GM23338 (cell line): ENCODE data around the gene MPV17. TPM values are rescaled to one million over a fixed set of nuclear protein-coding genes. Genes with fewer than 3 reads are reported as not detected.
A peak's percentile ranks its signal among the peaks of the same experiment; 100 is the strongest.

Source experiments
- ATAC-seq: fragments of 200-7000 bp; cut with Tn5 transposase; 3 replicates; pipeline ENCODE4 v1.9.1; 2020
- DNase-seq: peaks from one replicate; pipeline ENCODE4 v3.0.0-alpha.2; 2015; ENCODE audit warnings: low spot score
- H2AFZ ChIP-seq: fragments of 200-600 bp; sonication (generic); 2 replicates; pipeline ENCODE4 v1.8.0; 2016; ENCODE audit warnings: antibody characterized with exemption, mild to moderate bottlenecking, moderate library complexity
- H3F3A ChIP-seq: fragments of 200-600 bp; sonication (generic); replicated peaks from 2 replicates; pipeline ENCODE4 v1.8.0; 2017; ENCODE audit warnings: antibody characterized with exemption, mixed run types, low read depth
- H3K27ac ChIP-seq: fragments of 200-600 bp; sonication (generic); 2 replicates; pipeline ENCODE4 v1.6.1; 2016; ENCODE audit warnings: low read depth
- H3K27me3 ChIP-seq: fragments of 200-600 bp; sonication (generic); 2 replicates; pipeline ENCODE4 v1.8.0; 2016; ENCODE audit warnings: mild to moderate bottlenecking, mixed run types, moderate library complexity; ENCODE audit not compliant: insufficient read depth
- H3K36me3 ChIP-seq: fragments of 200-600 bp; sonication (generic); 2 replicates; pipeline ENCODE4 v1.8.0; 2016; ENCODE audit warnings: mild to moderate bottlenecking; ENCODE audit not compliant: insufficient read depth
- H3K4me1 ChIP-seq: fragments of 200-600 bp; sonication (generic); 2 replicates; pipeline ENCODE4 v1.8.0; 2016; ENCODE audit warnings: mild to moderate bottlenecking, moderate library complexity; ENCODE audit not compliant: insufficient read depth
- H3K4me2 ChIP-seq: fragments of 200-600 bp; sonication (generic); 2 replicates; pipeline ENCODE4 v1.7.1; 2017; ENCODE audit warnings: mixed run types
- H3K4me3 ChIP-seq: fragments of 200-600 bp; sonication (generic); 2 replicates; pipeline ENCODE4 v1.6.1; 2016; ENCODE audit warnings: mixed run types
- H3K79me2 ChIP-seq: fragments of 200-600 bp; sonication (generic); replicated peaks from 2 replicates; pipeline ENCODE4 v1.8.0; 2017; ENCODE audit warnings: mild to moderate bottlenecking; ENCODE audit not compliant: insufficient read depth
- H3K9me2 ChIP-seq: fragments of 200-600 bp; sonication (generic); 2 replicates; pipeline ENCODE4 v1.8.0; 2017; ENCODE audit not compliant: insufficient read depth
- H4K20me1 ChIP-seq: fragments of 200-600 bp; sonication (generic); replicated peaks from 2 replicates; pipeline ENCODE4 v1.8.0; 2017; ENCODE audit warnings: mild to moderate bottlenecking; ENCODE audit not compliant: insufficient read depth
- H3K27ac Mint-ChIP-seq: 2 replicates; pipeline ENCODE4 v1.8.0; 2020; ENCODE audit warnings: inconsistent platforms, mild to moderate bottlenecking, moderate library complexity, mixed read lengths
- H3K27me3 Mint-ChIP-seq: 3 replicates; pipeline ENCODE4 v1.8.0; 2022; ENCODE audit warnings: low read depth, mild to moderate bottlenecking, moderate library complexity, mixed read lengths, inconsistent platforms; ENCODE audit not compliant: insufficient read depth, poor library complexity
- H3K36me3 Mint-ChIP-seq: 3 replicates; pipeline ENCODE4 v1.8.0; 2021; ENCODE audit warnings: low read depth, mild to moderate bottlenecking, inconsistent platforms, moderate library complexity, mixed read lengths
- H3K4me1 Mint-ChIP-seq: 3 replicates; pipeline ENCODE4 v1.8.0; 2020; ENCODE audit warnings: mild to moderate bottlenecking, inconsistent platforms, mixed read lengths
- H3K4me3 Mint-ChIP-seq: 3 replicates; pipeline ENCODE4 v1.8.0; 2021; ENCODE audit warnings: moderate library complexity, mild to moderate bottlenecking, inconsistent platforms, mixed read lengths
- H3K9me3 Mint-ChIP-seq: 3 replicates; pipeline ENCODE4 v1.8.0; 2020; ENCODE audit warnings: moderate library complexity, mild to moderate bottlenecking, inconsistent platforms, mixed read lengths
- CREB1 ChIP-seq: fragments of 250-450 bp; sonication (Bioruptor Pico); IDR thresholded peaks from 2 replicates; pipeline ENCODE4 v1.5.0; 2020; ENCODE audit warnings: low read depth, mild to moderate bottlenecking, moderate library complexity
- EZH2 ChIP-seq: fragments of 200-600 bp; sonication (generic); IDR thresholded peaks from one replicate; pipeline ENCODE4 v1.8.0; 2017; ENCODE audit warnings: antibody characterized with exemption, mild to moderate bottlenecking, low read depth; ENCODE audit not compliant: unreplicated experiment
- EZH2phosphoT487 ChIP-seq: fragments of 200-600 bp; sonication (generic); IDR thresholded peaks from one replicate; pipeline ENCODE4 v1.8.1; 2018; ENCODE audit warnings: antibody characterized with exemption; ENCODE audit not compliant: unreplicated experiment
- JUNB ChIP-seq: IDR thresholded peaks from one replicate; pipeline ENCODE4 v1.6.1; 2016; ENCODE audit warnings: antibody characterized with exemption; ENCODE audit not compliant: unreplicated experiment
- NANOG ChIP-seq: IDR thresholded peaks from 2 replicates; pipeline ENCODE4 v1.6.1; 2016; ENCODE audit warnings: antibody characterized with exemption, borderline replicate concordance
- POLR2AphosphoS5 ChIP-seq: IDR thresholded peaks from 2 replicates; pipeline ENCODE4 v1.6.1; 2016; ENCODE audit warnings: antibody characterized with exemption, low read depth
- STAT1 ChIP-seq: IDR thresholded peaks from one replicate; pipeline ENCODE4 v1.6.1; 2016; ENCODE audit warnings: antibody characterized with exemption; ENCODE audit not compliant: unreplicated experiment
- ZNF114 ChIP-seq: fragments of 250-450 bp; sonication (Bioruptor Pico); IDR thresholded peaks from 2 replicates; pipeline ENCODE4 v1.5.0; 2020; ENCODE audit warnings: mild to moderate bottlenecking, moderate library complexity
- ZNF331 ChIP-seq: fragments of 250-450 bp; sonication (Bioruptor Pico); IDR thresholded peaks from 2 replicates; pipeline ENCODE4 v1.5.0; 2020; ENCODE audit warnings: low read depth, mild to moderate bottlenecking, moderate library complexity
- polyA plus RNA-seq: library from polyadenylated mRNA; unstranded; fragments of >200 nt; fragmentation: Nextera tagmentation; extraction: Ambion mirVana; gene quantifications from 2 replicates; pipeline ENCODE4 v1.2.1, GENCODE V29; 2016
- total RNA-seq: library from RNA; depleted of rRNA; stranded (reverse); fragments of >200 nt; shearing (Covaris generic); gene quantifications from 2 replicates; pipeline ENCODE4 v1.2.3, GENCODE V29; 2014
- TF ChIP-seq, protein P1 (sequence below), 2 experiments: fragments of 200-600 bp in 1 of 2; sonication (generic) in 1 of 2; conservative IDR thresholded peaks; 2 replicates each; pipeline versions ENCODE4 v1.5.1 to v1.6.1; 2016 to 2017; ENCODE audit warnings: antibody characterized with exemption in 2 of 2, low read depth in 2 of 2, mild to moderate bottlenecking in 2 of 2, moderate library complexity in 1 of 2
- TF ChIP-seq, protein P2 (sequence below): IDR thresholded peaks from 2 replicates; pipeline ENCODE4 v1.6.1; 2016; ENCODE audit warnings: antibody characterized with exemption

The MPV17 gene
- total and polyA plus RNA-seq, 2 experiments from 2014 or later: 52.5 to 94.2 TPM

DNA sequence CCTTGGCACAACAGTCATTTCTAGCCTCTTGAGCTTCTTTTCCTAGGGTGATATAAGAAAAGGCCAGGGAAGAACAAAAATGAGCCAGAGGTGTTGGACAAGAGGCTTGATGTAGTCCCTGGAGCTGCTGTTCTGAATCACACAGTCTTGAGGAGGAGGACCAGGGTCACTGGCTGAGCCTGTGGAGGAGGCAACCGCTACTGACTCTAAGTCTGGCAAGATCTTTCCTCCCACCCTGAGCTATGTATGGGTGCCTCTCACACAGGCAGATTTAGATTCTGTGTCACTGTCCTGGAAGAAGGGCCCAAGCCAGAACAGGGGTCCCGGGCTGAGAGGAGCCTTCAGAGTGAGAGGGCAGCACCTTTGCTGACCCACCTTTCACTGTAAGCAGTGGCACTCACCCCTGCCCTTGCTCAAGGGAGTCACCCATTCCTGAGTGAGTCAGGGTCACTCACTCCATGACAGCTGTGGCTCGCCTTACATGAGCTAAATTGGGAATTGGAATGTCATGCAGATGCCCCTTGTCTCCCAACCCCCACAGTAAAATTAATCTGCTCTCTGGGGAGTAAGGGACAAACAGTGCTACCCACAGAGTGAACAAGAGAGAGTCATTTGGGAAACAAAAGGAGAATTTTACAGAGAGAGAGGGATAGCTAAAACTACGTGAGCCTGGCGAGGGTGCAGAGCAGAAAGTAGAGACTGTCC, 40.9 kb downstream of the MPV17 start, which contains the start of gene TRIM54:
Gene TRIM54, plus strand, starts transcription at position 575 of the 705 bp plus-strand sequence. CDS start 303 bp downstream, outside the sequence.
- Histone ChIP-seq H3K27me3 (no peaks in the 10 kb centered on the region), H3K4me1 (peaks cover 27% of the 10 kb centered on the region), H3F3A (peaks cover 13% of the 10 kb centered on the region), H2AFZ (peak within 1 kb of the TSS; percentile 97), H3K9me2 (peaks cover 4% of the 10 kb centered on the region; the same call in 1 of the 2 replicates), H3K36me3 (no peaks in the 10 kb centered on the region), H3K27ac (peak within 1 kb of the TSS; percentile 56; the same call in 1 of the 2 replicates), H4K20me1 (no peaks in the 10 kb centered on the region), H3K79me2 (no peaks in the 10 kb centered on the region), H3K4me3 (peak within 1 kb of the TSS; percentile 41), H3K4me2 (peak within 1 kb of the TSS; percentile 76)
- Mint-ChIP-seq H3K27me3 (peaks cover 21% of the 10 kb centered on the region), H3K36me3 (no peaks in the 10 kb centered on the region), H3K4me1 (peaks cover 46% of the 10 kb centered on the region), H3K27ac (peak within 1 kb of the TSS; percentile 86), H3K9me3 (no peaks in the 10 kb centered on the region), H3K4me3 (peak within 1 kb of the TSS; percentile 63)
- peak; percentile 75 for ATAC-seq
- peak; percentile 29 for DNase-seq
- TF ChIP-seq ZNF114 (CRISPR knock-in tag): no peak
- TF ChIP-seq, protein P1, sequence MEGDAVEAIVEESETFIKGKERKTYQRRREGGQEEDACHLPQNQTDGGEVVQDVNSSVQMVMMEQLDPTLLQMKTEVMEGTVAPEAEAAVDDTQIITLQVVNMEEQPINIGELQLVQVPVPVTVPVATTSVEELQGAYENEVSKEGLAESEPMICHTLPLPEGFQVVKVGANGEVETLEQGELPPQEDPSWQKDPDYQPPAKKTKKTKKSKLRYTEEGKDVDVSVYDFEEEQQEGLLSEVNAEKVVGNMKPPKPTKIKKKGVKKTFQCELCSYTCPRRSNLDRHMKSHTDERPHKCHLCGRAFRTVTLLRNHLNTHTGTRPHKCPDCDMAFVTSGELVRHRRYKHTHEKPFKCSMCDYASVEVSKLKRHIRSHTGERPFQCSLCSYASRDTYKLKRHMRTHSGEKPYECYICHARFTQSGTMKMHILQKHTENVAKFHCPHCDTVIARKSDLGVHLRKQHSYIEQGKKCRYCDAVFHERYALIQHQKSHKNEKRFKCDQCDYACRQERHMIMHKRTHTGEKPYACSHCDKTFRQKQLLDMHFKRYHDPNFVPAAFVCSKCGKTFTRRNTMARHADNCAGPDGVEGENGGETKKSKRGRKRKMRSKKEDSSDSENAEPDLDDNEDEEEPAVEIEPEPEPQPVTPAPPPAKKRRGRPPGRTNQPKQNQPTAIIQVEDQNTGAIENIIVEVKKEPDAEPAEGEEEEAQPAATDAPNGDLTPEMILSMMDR (conservative IDR thresholded peaks at IDR 0.05; ENCODE audit: low read depth in 2 of 2): no peak
- TF ChIP-seq JUNB: no peak
- TF ChIP-seq STAT1: no peak
- TF ChIP-seq NANOG: peak; percentile 35; the same call in 1 of the 2 replicates

DNA sequence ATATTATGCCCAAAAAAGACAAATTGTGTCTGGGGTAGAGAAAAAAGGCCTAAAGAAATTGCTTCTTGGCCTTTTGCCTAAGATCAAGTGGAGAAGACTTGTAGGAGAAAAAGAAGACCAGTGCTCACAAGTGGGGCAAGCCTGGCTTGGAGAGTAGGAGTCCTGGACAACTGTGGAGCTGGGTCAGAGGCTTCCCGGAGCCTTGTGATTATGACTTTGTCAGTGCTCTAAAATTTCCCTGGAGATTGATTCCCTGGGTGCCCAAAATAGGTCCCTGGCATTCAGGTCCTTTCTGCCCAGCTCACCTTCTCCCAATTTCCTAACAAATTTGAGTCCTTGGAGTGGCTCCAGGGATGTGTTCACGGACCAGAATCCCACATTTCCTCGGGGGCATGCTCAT, 41.5 kb downstream of the MPV17 start:
- no peaks in the 10 kb centered on the region for H3K36me3 Mint-ChIP-seq
- Histone ChIP-seq H4K20me1 (no peaks in the 10 kb centered on the region), H3K4me3 (0 out of 2 replicates have a peak overlapping the region, but pooled peaks have one; percentile 41), H3F3A (peaks cover 9% of the 10 kb centered on the region), H3K4me2 (peak overlapping the region; percentile 76; the same call in 1 of the 2 replicates), H3K9me2 (peaks cover 4% of the 10 kb centered on the region; the same call in 1 of the 2 replicates), H3K27ac (no peak overlapping the region), H2AFZ (peak overlapping the region; percentile 97; the same call in 1 of the 2 replicates), H3K4me1 (peaks cover 27% of the 10 kb centered on the region), H3K36me3 (no peaks in the 10 kb centered on the region), H3K27me3 (no peaks in the 10 kb centered on the region), H3K79me2 (no peaks in the 10 kb centered on the region)
- DNase-seq: no peak
- peaks cover 21% of the 10 kb centered on the region for H3K27me3 Mint-ChIP-seq
- H3K27ac Mint-ChIP-seq: no peak overlapping the region
- H3K9me3 Mint-ChIP-seq: no peaks in the 10 kb centered on the region
- 0 out of 3 replicates have a peak overlapping the region, but pooled peaks have one; percentile 63 for H3K4me3 Mint-ChIP-seq
- peaks cover 40% of the 10 kb centered on the region for H3K4me1 Mint-ChIP-seq
- no peak for ATAC-seq
- TF ChIP-seq JUNB: no peak
- TF ChIP-seq NANOG: no peak
- TF ChIP-seq EZH2: no peak
- no peak for TF ChIP-seq POLR2AphosphoS5
- TF ChIP-seq, protein P1 (conservative IDR thresholded peaks at IDR 0.05; ENCODE audit: low read depth in 2 of 2): no peak
- TF ChIP-seq, protein P2, sequence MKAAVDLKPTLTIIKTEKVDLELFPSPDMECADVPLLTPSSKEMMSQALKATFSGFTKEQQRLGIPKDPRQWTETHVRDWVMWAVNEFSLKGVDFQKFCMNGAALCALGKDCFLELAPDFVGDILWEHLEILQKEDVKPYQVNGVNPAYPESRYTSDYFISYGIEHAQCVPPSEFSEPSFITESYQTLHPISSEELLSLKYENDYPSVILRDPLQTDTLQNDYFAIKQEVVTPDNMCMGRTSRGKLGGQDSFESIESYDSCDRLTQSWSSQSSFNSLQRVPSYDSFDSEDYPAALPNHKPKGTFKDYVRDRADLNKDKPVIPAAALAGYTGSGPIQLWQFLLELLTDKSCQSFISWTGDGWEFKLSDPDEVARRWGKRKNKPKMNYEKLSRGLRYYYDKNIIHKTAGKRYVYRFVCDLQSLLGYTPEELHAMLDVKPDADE: no peak
- no peak for TF ChIP-seq EZH2phosphoT487
- no peak for TF ChIP-seq ZNF114 (CRISPR knock-in tag)
- TF ChIP-seq ZNF331 (CRISPR knock-in tag): no peak
- TF ChIP-seq CREB1 (CRISPR knock-in tag): no peak
